Psoas muscle (tissue), 8 donors: Measurements from ENCODE around the gene IMMT. TPM values are rescaled to one million over a fixed set of nuclear protein-coding genes. Genes with fewer than 3 reads are reported as not detected.

Experiments
- ATAC-seq, 4 donors: fragments of 200-7000 bp; cut with Tn5 transposase; one replicate each; pipeline ENCODE4 v1.9.1; 2020; ENCODE audit warnings: moderate library complexity in 3 of 4, mild to moderate bottlenecking in 2 of 4
- DNase-seq, 2 donors: peaks; one replicate each; pipeline ENCODE4 v3.0.0-alpha.2; 2020
- H3K27ac ChIP-seq: fragments of 200-600 bp; one replicate; pipeline ENCODE4 v1.8.0; 2022
- H3K27me3 ChIP-seq, 3 donors: fragments of 200-600 bp in 1 of 3; one replicate each; pipeline versions ENCODE4 v1.6.1 to v1.8.0; 2013 to 2022; ENCODE audit warnings: low read length in 2 of 3, mild to moderate bottlenecking in 2 of 3, moderate library complexity in 1 of 3; ENCODE audit not compliant: insufficient read depth in 3 of 3
- H3K36me3 ChIP-seq, 2 donors: fragments of 200-600 bp in 1 of 2; one replicate each; pipeline versions ENCODE4 v1.6.1 to v1.8.0; 2013 to 2022; ENCODE audit warnings: low read depth in 1 of 2, mild to moderate bottlenecking in 1 of 2, moderate library complexity in 1 of 2; ENCODE audit not compliant: insufficient read depth in 1 of 2
- H3K4me1 ChIP-seq: fragments of 200-600 bp; one replicate; pipeline ENCODE4 v1.8.0; 2022
- H3K4me3 ChIP-seq: fragments of 200-600 bp; one replicate; pipeline ENCODE4 v1.8.0; 2022; ENCODE audit warnings: mild to moderate bottlenecking
- H3K9me3 ChIP-seq: fragments of 200-600 bp; one replicate; pipeline ENCODE4 v1.8.0; 2022
- WGBS, 3 donors: extraction: QIAGEN DNeasy Blood & Tissue Kit; methylation state at CpG; one replicate each; pipeline versions ENCODE4 v1.1.6 to v1.1.7; 2013; 5-methylcytosine and 5-hydroxymethylcytosine counted together
- intact Hi-C, 2 donors: fragments of 100-400 bp; cut with DNase I; formaldehyde crosslinking; loops; one replicate each; pipeline versions ENCODE4 v1.11.0 to v1.14.2; 2022
- polyA plus RNA-seq, 3 donors: library from polyadenylated mRNA; stranded (reverse); fragments of 200-250 nt; gene quantifications; one replicate each; pipeline ENCODE4 v1.2.3, GENCODE V29; 2013
- total RNA-seq, 4 donors: library from RNA; stranded (reverse); fragmentation: NEBNext Ultra II Directional in 2 of 4; extraction: Animal tissue kit (Norgen Biotek cat#: 25700) in 2 of 4; gene quantifications; one replicate each; pipeline versions ENCODE4 v1.2.1 to v1.2.4, GENCODE V29; 2021 to 2023
- TF ChIP-seq, protein P1 (sequence below): fragments of 200-600 bp; IDR thresholded peaks from one replicate; pipeline ENCODE4 v1.8.0; 2022; ENCODE audit warnings: antibody characterized with exemption
- donor health status: healthy with polysubstance abuse.
- donor health status: DM: no; HTN: no; CAD: no; lungs with moderate emphysema.
- donor health status: Bipolar disorder and iron deficiency.
- donor health status: healthy.
- donor health status: DM: yes; HTN: yes; CAD: no.
- donor health status: DM: no; HTN: no; CAD: no.
- donor health status: DM: no; HTN: no; CAD: no.
- donor health status: DM: yes; HTN: yes; CAD: no.

Gene IMMT
- total and polyA plus RNA-seq, 7 donors = 132 to 272 (median 151) TPM

DNA sequence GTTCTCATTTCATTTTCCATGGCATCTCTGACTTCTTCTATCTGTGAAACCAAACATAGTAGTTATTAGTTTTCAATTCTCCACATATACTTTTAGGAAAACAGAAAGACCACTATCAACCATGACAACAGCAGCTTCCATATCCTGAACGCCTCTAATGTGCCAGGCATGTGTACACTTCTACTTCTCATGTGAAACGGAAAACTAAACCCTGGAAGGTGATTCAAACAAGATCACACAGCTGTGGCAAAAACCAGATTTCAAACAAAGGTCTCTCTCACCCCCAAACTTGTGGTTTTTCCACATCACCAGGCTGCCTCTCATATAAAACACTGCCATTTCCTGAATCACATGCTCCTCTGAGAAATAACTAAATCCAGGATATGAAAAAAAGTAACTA lies 47.5 kb downstream of the IMMT start:
- Histone ChIP-seq H3K4me1 (no peaks in the 10 kb centered on the region), H3K27me3 (no peaks in the 10 kb centered on the region), H3K36me3 (peaks cover 19 to 98% of the 10 kb centered on the region in 2 donors), H3K9me3 (no peaks in the 10 kb centered on the region), H3K4me3 (no peak overlapping the region), H3K27ac (no peak overlapping the region)
- intact Hi-C loops = no loop called here
- 84 to 88% (median 88%) methylated on average over 2 of the region's 2 CpGs for WGBS, 3 donors
- ATAC-seq (no peak), DNase-seq (no peak)
- TF ChIP-seq, protein P1, sequence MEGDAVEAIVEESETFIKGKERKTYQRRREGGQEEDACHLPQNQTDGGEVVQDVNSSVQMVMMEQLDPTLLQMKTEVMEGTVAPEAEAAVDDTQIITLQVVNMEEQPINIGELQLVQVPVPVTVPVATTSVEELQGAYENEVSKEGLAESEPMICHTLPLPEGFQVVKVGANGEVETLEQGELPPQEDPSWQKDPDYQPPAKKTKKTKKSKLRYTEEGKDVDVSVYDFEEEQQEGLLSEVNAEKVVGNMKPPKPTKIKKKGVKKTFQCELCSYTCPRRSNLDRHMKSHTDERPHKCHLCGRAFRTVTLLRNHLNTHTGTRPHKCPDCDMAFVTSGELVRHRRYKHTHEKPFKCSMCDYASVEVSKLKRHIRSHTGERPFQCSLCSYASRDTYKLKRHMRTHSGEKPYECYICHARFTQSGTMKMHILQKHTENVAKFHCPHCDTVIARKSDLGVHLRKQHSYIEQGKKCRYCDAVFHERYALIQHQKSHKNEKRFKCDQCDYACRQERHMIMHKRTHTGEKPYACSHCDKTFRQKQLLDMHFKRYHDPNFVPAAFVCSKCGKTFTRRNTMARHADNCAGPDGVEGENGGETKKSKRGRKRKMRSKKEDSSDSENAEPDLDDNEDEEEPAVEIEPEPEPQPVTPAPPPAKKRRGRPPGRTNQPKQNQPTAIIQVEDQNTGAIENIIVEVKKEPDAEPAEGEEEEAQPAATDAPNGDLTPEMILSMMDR = no peak

GRCh38 chr2:86143926-86144685 lies 51.2 kb downstream of the IMMT start:
- TF ChIP-seq, protein P1 = no peak
- no peak for DNase-seq
- Histone ChIP-seq H3K27me3 (no peaks in the 10 kb centered on the region), H3K27ac (no peak overlapping the region), H3K4me1 (no peaks in the 10 kb centered on the region), H3K36me3 (peaks cover 28 to 100% of the 10 kb centered on the region in 2 donors), H3K4me3 (no peak overlapping the region), H3K9me3 (no peaks in the 10 kb centered on the region)
- no peak for ATAC-seq
- intact Hi-C loops = no loop called here
- 86 to 91% (median 89%) methylated on average over 14 of the region's 14 CpGs for WGBS, 3 donors

DNA sequence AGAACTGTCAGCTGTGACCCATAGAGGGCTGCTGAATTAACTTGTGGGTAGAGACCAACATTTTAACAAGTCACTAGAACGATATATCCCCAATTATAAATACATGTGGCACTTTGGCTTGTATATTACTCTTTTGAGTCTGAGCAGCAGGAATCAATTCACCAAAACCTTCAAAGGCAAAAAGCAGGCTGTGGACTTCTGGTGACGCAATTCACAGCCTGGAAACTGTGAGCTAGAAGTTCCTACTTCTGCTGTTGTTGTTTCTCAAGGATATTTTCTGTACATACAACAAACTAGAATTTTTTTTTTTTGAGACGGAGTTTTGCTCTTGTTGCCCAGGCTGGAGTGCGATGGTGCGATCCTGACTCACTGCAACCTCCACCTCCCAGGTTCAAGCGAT lies 52.0 kb downstream of the IMMT start:
- WGBS, 3 donors = 77 to 98% (median 89%) methylated on average over 6 of the region's 6 CpGs
- no peaks in the 10 kb centered on the region for H3K27me3 ChIP-seq
- intact Hi-C loops = no loop called here
- no peak overlapping the region for H3K4me3 ChIP-seq
- ATAC-seq (no peak), DNase-seq (no peak)
- H3K27ac ChIP-seq = no peak overlapping the region
- H3K36me3 ChIP-seq = peaks cover 34 to 100% of the 10 kb centered on the region in 2 donors
- TF ChIP-seq, protein P1 = no peak
- no peaks in the 10 kb centered on the region for H3K9me3 ChIP-seq
- no peaks in the 10 kb centered on the region for H3K4me1 ChIP-seq

DNA sequence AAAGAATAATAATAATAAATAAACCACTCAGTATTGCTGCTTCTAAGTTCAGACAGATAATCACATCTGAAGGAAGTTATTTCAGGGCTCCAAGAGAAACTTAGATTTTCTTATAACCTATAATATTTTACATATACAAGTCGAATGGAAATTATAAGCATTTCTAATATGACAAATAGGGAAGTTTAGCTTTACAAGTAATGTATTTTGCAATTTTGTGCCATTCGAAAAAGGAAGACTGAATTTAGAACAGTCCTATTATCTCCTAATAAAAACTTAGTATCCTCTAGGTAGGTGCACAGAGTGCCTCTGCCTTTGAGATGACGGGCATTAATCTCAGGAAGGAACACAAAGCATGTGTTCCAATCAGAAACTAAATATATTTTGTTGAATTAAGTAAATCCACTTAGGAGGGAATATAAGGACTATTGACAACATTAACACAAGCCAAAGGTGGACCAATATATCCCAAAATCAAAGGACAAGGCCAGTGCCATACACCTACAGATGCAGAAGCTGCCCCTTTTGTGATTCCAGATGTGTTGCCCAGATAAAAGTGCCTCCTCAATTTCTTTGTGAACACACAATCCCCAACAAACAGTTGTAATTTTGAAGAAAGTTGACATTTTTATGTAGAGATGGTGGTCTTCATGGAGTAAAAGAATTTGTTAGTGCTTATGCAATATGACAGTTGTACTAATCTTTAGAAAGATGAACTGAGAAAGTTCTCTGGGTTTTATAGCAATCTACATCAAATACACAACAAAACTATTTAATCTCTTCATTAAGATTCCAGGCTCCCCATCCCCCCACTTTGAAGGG lies 52.6 kb downstream of the IMMT start:
- Histone ChIP-seq H3K27me3 (no peaks in the 10 kb centered on the region), H3K4me1 (no peaks in the 10 kb centered on the region), H3K4me3 (no peak overlapping the region), H3K27ac (no peak overlapping the region), H3K36me3 (peaks cover 36 to 100% of the 10 kb centered on the region in 2 donors), H3K9me3 (no peaks in the 10 kb centered on the region)
- ATAC-seq (no peak), DNase-seq (no peak)
- intact Hi-C loops = no loop called here
- TF ChIP-seq, protein P1 = no peak
- 60 to 81% (median 81%) methylated on average over 3 of the region's 3 CpGs for WGBS, 3 donors
